ENCODE measurements around the gene ZDHHC8. TPM values are rescaled to one million over a fixed set of nuclear protein-coding genes. Genes with fewer than 3 reads are reported as not detected.

Gene ZDHHC8
- total and polyA plus RNA-seq, 11 donors, result 15.7 to 45.2 (median 38.2) TPM

DNA sequence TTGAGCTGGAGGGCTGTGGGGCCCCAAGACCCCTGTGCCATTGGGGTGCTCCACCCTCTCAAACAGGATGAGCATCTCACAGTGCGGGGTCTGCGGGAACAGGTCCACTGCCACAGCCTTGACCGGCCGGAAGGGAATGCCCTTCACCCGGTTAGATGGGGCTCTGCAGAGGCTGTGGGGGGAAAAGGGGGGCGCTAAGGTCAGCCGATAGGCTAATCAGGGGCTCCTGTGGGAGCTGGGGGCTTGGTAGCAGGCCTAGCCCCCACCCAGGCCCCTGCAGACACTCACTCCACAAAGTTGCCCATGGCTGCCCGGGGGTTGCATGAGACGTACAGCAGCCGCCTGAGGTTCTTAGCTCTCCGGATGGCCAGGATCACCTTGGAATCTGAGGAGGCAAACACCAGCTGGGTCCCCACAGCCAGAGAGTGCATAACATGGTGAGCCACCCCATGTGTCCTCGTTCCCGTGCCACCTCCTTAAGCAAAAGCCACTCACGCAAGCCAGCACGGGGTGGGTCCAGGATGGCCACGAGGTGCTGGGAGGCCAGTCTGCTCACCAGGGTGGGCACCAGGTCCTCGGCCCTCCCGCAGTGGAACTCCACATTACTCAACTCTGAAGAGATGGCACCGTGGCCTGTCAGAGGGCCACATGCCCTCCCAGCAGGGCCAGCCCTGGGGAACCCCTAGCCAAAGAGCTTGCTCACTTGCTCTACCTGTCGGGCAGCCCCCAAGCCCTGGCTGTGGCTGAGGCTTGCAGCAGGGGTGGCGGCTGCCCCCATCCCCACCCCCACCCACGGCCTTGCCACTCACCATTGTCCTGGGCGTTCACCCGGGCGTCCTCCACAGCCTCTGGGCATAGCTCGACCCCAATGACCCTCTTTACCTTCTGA is 18.7 kb upstream of the ZDHHC8 start:
- H3K9me3 ChIP-seq, result no peaks in the 10 kb centered on the region
- peaks cover 0 to 34% (median 11%) of the 10 kb centered on the region in 12 donors for H3K4me1 ChIP-seq
- peaks cover 0 to 79% (median 67%) of the 10 kb centered on the region in 9 donors for H3K36me3 ChIP-seq
- ATAC-seq, result no peak
- intact Hi-C loops (cut with DNase I), result loop anchor here in 2 of 10 donors (10.0 kb wide), 1 partner anchor 88 kb away; the partner anchor contains the start of gene TANGO2 (in 2 of the 2)
- WGBS, 4 donors, result 79 to 87% (median 82%) methylated on average over 16 to 26 of the region's 26 CpGs
- no peak overlapping the region for H3K4me3 ChIP-seq
- peak overlapping the region in 1 of 12 donors; percentile 19 for H3K27ac ChIP-seq
- no peak for TF ChIP-seq POLR2A (IDR thresholded peaks at IDR 0.05)
- no peak for TF ChIP-seq CTCF (IDR thresholded peaks at IDR 0.05)
- DNase-seq, result peak in 2 of 5 donors; percentile 10 to 44
- no peaks in the 10 kb centered on the region for H3K27me3 ChIP-seq

- H3K4me1 ChIP-seq, result peaks cover 0 to 43% (median 19%) of the 10 kb centered on the region in 12 donors
- intact Hi-C loops (cut with DNase I), result loop anchor here in 2 of 10 donors (10.0 kb wide), 1 partner anchor 89 kb away; the partner anchor contains the start of gene TANGO2 (in 2 of the 2)
- peak in 2 of 5 donors; percentile 22 to 58 for DNase-seq
- H3K4me3 ChIP-seq, result no peak overlapping the region
- no peak for ATAC-seq
- no peaks in the 10 kb centered on the region for H3K27me3 ChIP-seq
- H3K9me3 ChIP-seq, result no peaks in the 10 kb centered on the region
- 87 to 94% (median 91%) methylated on average over 11 to 19 of the region's 19 CpGs for WGBS, 4 donors
- peaks cover 0 to 70% (median 61%) of the 10 kb centered on the region in 9 donors for H3K36me3 ChIP-seq
- H3K27ac ChIP-seq, result no peak overlapping the region
- no peak for TF ChIP-seq POLR2A (IDR thresholded peaks at IDR 0.05)
- TF ChIP-seq CTCF (IDR thresholded peaks at IDR 0.05), result no peak
Measured at GRCh38 chr22:20113551-20114310, 17.9 kb upstream of the ZDHHC8 start.

DNA sequence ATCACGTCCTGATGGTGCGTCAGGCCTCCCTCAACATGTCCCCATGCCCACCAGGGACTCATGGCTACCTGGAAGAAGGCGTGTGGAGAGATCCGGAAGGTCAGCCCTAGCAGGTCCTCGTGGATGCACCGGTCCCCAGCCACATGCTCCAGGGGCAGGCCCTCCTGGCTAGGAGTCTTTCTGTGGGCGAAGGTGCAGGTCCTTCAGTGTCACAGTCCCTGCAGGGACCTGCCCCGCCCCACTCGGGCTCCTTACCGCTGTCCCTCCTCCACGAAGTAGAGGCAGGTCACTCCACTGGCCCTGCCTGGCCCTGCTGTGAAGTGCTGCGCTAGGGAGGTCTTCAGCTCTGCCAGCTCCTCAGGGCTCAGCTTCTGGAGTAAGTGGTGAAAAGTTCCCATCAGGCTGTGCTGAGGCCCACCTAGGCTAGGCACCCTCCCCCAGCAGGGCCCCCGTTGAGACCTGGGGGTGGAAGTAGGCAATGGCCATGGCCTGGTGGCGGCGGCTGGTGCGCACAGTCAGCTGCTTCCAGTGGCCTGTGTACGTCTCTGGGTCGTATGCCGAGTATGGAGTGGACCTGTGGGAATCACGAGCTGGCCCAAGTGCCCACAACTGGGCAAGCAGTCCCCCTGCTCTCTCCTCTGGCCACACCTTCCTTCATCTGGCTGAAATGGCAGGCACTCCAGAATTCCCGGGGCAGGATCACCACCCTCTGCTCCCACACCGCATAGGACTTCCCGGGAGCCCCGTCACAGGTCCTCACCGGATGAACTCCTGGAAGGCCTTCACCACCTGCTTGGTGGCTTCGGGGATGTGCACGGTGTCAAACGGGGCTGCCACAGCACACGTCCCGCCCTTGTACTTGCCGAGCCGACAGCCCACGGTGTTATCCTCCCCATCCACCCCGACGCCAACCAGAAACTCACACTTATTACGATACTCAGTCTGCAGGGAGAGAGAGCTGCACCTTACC is 16.8 kb upstream of the ZDHHC8 start:
- H3K36me3 ChIP-seq, result peaks cover 0 to 68% (median 61%) of the 10 kb centered on the region in 9 donors
- no peak overlapping the region for H3K4me3 ChIP-seq
- H3K4me1 ChIP-seq, result peaks cover 0 to 52% (median 26%) of the 10 kb centered on the region in 12 donors
- DNase-seq, result peak in 2 of 5 donors; percentile 28 to 54
- no peak for ATAC-seq
- TF ChIP-seq CTCF (IDR thresholded peaks at IDR 0.05) (no peak), POLR2A (IDR thresholded peaks at IDR 0.05) (no peak)
- H3K27me3 ChIP-seq, result no peaks in the 10 kb centered on the region
- intact Hi-C loops (cut with DNase I), result loop anchor here in 3 of 10 donors (5.0 to 10.0 kb wide), 2 partner anchors 32 to 90 kb away; partner anchors contain the start of genes TANGO2 (in 2 of the 3) and DGCR8 (in 1 of the 3)
- 87 to 92% (median 88%) methylated on average over 30 to 36 of the region's 36 CpGs for WGBS, 4 donors
- H3K9me3 ChIP-seq, result no peaks in the 10 kb centered on the region
- H3K27ac ChIP-seq, result no peak overlapping the region
